CD4-positive, alpha-beta T cell treated with Interleukin-15 for 4 hours (primary cell): ENCODE measurements around the gene PLEKHA8.
A peak's percentile ranks its signal among the peaks of the same experiment; 100 is the strongest.

Experiments
- DNase-seq: peaks from one replicate; pipeline ENCODE4 v3.0.0-alpha.2; 2020; ENCODE audit warnings: low spot score

The PLEKHA8 gene

GRCh38 chr7:30028216-30028748 is at the start of gene PLEKHA8:
Gene PLEKHA8 (plus strand): TSS chr7:30028412. CDS start chr7:30028763, 351 bp downstream.
- DNase-seq = peak; percentile 94

GRCh38 chr7:29980151-29980550 is 48.1 kb upstream of the PLEKHA8 start:
- no peak for DNase-seq

- no peak for DNase-seq
These were observed 41.1 kb upstream of the PLEKHA8 start for GRCh38 chr7:29987083-29987482.

GRCh38 chr7:29987811-29988317 is 40.3 kb upstream of the PLEKHA8 start:
- no peak for DNase-seq

- no peak for DNase-seq
These were observed 39.6 kb upstream of the PLEKHA8 start for GRCh38 chr7:29988424-29989256.

GRCh38 chr7:29989257-29989995 is 38.8 kb upstream of the PLEKHA8 start, which contains the start of gene SCRN1:
Gene SCRN1 (minus strand): TSS chr7:29989801. CDS start chr7:29969067, 20,734 bp downstream.
- DNase-seq = no peak

- no peak for DNase-seq
These were observed 37.3 kb upstream of the PLEKHA8 start for GRCh38 chr7:29990931-29991330.

GRCh38 chr7:29991937-29992336 is 36.3 kb upstream of the PLEKHA8 start:
- no peak for DNase-seq

- DNase-seq = no peak
These were observed 35.1 kb upstream of the PLEKHA8 start for GRCh38 chr7:29993140-29993539.

- no peak for DNase-seq
These were observed 32.6 kb upstream of the PLEKHA8 start for GRCh38 chr7:29995652-29996051.

- DNase-seq = no peak
These were observed 31.9 kb upstream of the PLEKHA8 start for GRCh38 chr7:29996321-29996720.

GRCh38 chr7:29998489-29998888 is 29.7 kb upstream of the PLEKHA8 start:
- DNase-seq = no peak

- no peak for DNase-seq
These were observed 26.2 kb upstream of the PLEKHA8 start for GRCh38 chr7:30001998-30002397.

GRCh38 chr7:30003098-30003497 is 25.1 kb upstream of the PLEKHA8 start:
- no peak for DNase-seq

GRCh38 chr7:30005464-30005863 is 22.7 kb upstream of the PLEKHA8 start:
- no peak for DNase-seq

GRCh38 chr7:30010021-30010420 is 18.2 kb upstream of the PLEKHA8 start:
- no peak for DNase-seq

- no peak for DNase-seq
These were observed 15.5 kb upstream of the PLEKHA8 start for GRCh38 chr7:30012757-30013156.

GRCh38 chr7:30018451-30018850 is 9.8 kb upstream of the PLEKHA8 start:
- DNase-seq = no peak

GRCh38 chr7:30019387-30019786 is 8.8 kb upstream of the PLEKHA8 start:
- no peak for DNase-seq

GRCh38 chr7:30019960-30020359 is 8.3 kb upstream of the PLEKHA8 start:
- no peak for DNase-seq

GRCh38 chr7:30020535-30020934 is 7.7 kb upstream of the PLEKHA8 start:
- no peak for DNase-seq

GRCh38 chr7:30022991-30023390 is 5.2 kb upstream of the PLEKHA8 start:
- no peak for DNase-seq

- DNase-seq = no peak
These were observed 4.7 kb upstream of the PLEKHA8 start for GRCh38 chr7:30023524-30023923.
